ENCODE measurements around the gene SELPLG. TPM values are rescaled to one million over a fixed set of nuclear protein-coding genes. Genes with fewer than 3 reads are reported as not detected.
"Not testable (repeated sequence)": the region's sequence is repeated elsewhere in the genome, so short reads cannot be mapped to it uniquely, and the experiment has no call there.

SELPLG gene
- total RNA-seq, 1 donor from 2014 or later, result 5.8 TPM

DNA sequence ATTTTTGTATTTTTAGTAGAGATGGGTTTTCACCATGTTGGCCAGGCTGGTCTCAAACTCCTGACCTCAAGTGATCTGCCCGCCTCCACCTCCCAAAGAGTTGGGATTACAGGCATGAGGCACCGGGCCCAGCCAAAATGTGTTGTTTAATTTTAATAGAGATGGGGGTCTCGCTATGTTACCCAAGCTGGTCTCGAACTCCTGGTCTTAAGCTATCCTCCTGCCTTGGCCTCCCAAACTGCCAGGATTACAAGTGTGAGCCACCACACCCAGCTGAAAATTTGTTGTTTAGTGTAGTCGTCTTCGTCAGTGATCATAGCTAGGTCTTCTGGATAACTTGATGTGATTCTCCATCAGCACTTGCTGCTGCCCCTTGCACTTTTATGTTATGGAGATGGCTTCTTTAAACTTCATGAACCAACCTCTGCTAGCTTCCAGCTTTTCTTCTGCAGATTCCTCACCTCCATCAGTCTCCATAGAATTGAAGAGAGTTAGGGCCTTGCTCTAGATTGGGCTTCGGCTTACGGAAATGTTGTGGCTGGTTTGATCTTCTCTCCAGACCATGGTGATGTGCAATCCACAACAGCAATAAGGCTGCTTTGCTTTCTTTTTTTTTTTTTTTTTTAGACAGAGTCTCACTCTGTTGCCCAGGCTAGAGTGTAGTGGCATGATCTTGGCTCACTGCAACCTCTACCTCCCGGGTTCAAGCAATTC, 58.3 kb downstream of the SELPLG start:
- Mint-ChIP-seq H3K27me3 (ENCODE audit: low read depth, unreplicated experiment) (no peaks in the 10 kb centered on the region), H3K9me3 (ENCODE audit: unreplicated experiment) (peaks cover 6% of the 10 kb centered on the region), H3K36me3 (ENCODE audit: low read depth, unreplicated experiment) (peaks cover 2% of the 10 kb centered on the region), H3K4me1 (ENCODE audit: low read depth, unreplicated experiment) (peaks cover 22% of the 10 kb centered on the region), H3K4me3 (ENCODE audit: unreplicated experiment) (no peak overlapping the region), H3K27ac (ENCODE audit: unreplicated experiment) (peak overlapping the region; percentile 77)
- H2AFZ ChIP-seq (ENCODE audit: low read depth, low read length), result no peak overlapping the region
- H3K27ac ChIP-seq (ENCODE audit: low read depth, low read length), result no peak overlapping the region
- no peak overlapping the region for H3K4me3 ChIP-seq (ENCODE audit: insufficient read depth, low read depth, low read length)
- H3K79me2 ChIP-seq (ENCODE audit: insufficient read depth, low read length), result no peaks in the 10 kb centered on the region
- DNase-seq (ENCODE audit: low read depth) (no peak), FAIRE-seq (no peak)
- H3K4me2 ChIP-seq (ENCODE audit: low read length), result no peak overlapping the region
- no peaks in the 10 kb centered on the region for H3K36me3 ChIP-seq (ENCODE audit: insufficient read depth, low read length)
- H3K27me3 ChIP-seq (ENCODE audit: insufficient read depth, low read length), result no peaks in the 10 kb centered on the region
- no peaks in the 10 kb centered on the region for H4K20me1 ChIP-seq (ENCODE audit: insufficient read depth, low read length)
- no peaks in the 10 kb centered on the region for H3K9me3 ChIP-seq (ENCODE audit: insufficient read depth, low read depth, low read length)
- H3K9ac ChIP-seq (ENCODE audit: low read length), result no peak overlapping the region
- peaks cover 5% of the 10 kb centered on the region for H3K4me1 ChIP-seq (ENCODE audit: insufficient read depth, low read length)
- TF ChIP-seq, protein P1, sequence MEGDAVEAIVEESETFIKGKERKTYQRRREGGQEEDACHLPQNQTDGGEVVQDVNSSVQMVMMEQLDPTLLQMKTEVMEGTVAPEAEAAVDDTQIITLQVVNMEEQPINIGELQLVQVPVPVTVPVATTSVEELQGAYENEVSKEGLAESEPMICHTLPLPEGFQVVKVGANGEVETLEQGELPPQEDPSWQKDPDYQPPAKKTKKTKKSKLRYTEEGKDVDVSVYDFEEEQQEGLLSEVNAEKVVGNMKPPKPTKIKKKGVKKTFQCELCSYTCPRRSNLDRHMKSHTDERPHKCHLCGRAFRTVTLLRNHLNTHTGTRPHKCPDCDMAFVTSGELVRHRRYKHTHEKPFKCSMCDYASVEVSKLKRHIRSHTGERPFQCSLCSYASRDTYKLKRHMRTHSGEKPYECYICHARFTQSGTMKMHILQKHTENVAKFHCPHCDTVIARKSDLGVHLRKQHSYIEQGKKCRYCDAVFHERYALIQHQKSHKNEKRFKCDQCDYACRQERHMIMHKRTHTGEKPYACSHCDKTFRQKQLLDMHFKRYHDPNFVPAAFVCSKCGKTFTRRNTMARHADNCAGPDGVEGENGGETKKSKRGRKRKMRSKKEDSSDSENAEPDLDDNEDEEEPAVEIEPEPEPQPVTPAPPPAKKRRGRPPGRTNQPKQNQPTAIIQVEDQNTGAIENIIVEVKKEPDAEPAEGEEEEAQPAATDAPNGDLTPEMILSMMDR (IDR thresholded peaks at IDR 0.05; ENCODE audit: insufficient read depth, low read depth, low read length), result no peak
- TF ChIP-seq EZH2 (IDR thresholded peaks at IDR 0.05; ENCODE audit: insufficient read depth, low read length), result no peak

DNA sequence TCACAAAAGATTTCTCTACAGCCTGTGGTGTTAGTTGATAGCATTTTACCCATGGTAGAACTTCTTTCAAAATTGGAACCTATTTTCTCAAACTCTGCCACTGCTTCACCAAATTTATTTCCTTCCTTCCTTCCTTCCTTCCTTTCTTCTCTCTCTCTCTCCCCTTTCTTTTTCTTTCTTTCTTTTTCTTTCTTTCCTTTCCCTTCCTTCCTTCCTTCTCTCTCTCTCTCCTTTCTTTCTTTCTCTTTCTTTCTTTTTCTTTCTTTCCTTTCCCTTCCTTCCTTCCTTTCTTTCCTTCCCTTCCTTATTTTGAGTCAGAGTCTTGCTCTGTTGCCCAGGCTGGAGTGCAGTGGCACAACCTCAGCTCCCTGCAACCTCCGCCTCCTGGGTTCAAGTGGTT, 59.4 kb downstream of the SELPLG start:
- not testable (repeated sequence) for H4K20me1 ChIP-seq (ENCODE audit: insufficient read depth, low read length); H3K4me3 Mint-ChIP-seq (ENCODE audit: unreplicated experiment); DNase-seq (ENCODE audit: low read depth); H3K4me2 ChIP-seq (ENCODE audit: low read length); H3K27me3 Mint-ChIP-seq (ENCODE audit: low read depth, unreplicated experiment); H2AFZ ChIP-seq (ENCODE audit: low read depth, low read length); H3K36me3 Mint-ChIP-seq (ENCODE audit: low read depth, unreplicated experiment); H3K4me1 ChIP-seq (ENCODE audit: insufficient read depth, low read length); H3K9ac ChIP-seq (ENCODE audit: low read length); H3K27ac Mint-ChIP-seq (ENCODE audit: unreplicated experiment); H3K27me3 ChIP-seq (ENCODE audit: insufficient read depth, low read length); FAIRE-seq; H3K9me3 Mint-ChIP-seq (ENCODE audit: unreplicated experiment); H3K79me2 ChIP-seq (ENCODE audit: insufficient read depth, low read length); H3K36me3 ChIP-seq (ENCODE audit: insufficient read depth, low read length); H3K4me3 ChIP-seq (ENCODE audit: insufficient read depth, low read depth, low read length); H3K27ac ChIP-seq (ENCODE audit: low read depth, low read length); H3K9me3 ChIP-seq (ENCODE audit: insufficient read depth, low read depth, low read length)
- peaks cover 17% of the 10 kb centered on the region for H3K4me1 Mint-ChIP-seq (ENCODE audit: low read depth, unreplicated experiment)

DNA sequence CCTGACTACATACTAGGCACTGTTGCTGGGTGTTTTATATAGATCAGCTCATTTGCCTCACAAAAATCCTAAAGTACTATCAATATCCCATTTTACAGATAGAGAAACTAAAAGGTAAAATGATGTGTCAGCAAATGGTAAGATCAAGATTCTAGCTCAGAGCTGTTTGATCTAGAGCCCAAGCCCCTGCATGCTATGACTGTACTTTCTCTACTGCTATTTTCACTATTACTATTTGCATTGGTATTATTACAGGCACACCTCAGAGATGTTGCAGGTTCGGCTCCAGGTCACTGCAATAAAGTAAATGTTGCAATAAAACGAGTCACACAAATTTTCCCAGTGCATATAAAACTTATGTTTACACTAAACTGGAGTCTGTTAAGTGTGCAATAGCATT, 60.4 kb downstream of the SELPLG start:
- peaks cover 10% of the 10 kb centered on the region for H3K4me1 Mint-ChIP-seq (ENCODE audit: low read depth, unreplicated experiment)
- H3K4me2 ChIP-seq (ENCODE audit: low read length), result no peak overlapping the region
- TF ChIP-seq EZH2 (IDR thresholded peaks at IDR 0.05; ENCODE audit: insufficient read depth, low read length), result no peak
- TF ChIP-seq, protein P1 (IDR thresholded peaks at IDR 0.05; ENCODE audit: insufficient read depth, low read depth, low read length), result no peak
- peaks cover 4% of the 10 kb centered on the region for H3K36me3 ChIP-seq (ENCODE audit: insufficient read depth, low read length)
- no peaks in the 10 kb centered on the region for H3K9me3 ChIP-seq (ENCODE audit: insufficient read depth, low read depth, low read length)
- H2AFZ ChIP-seq (ENCODE audit: low read depth, low read length), result no peak overlapping the region
- H3K4me3 Mint-ChIP-seq (ENCODE audit: unreplicated experiment), result no peak overlapping the region
- DNase-seq (ENCODE audit: low read depth), result no peak
- H3K36me3 Mint-ChIP-seq (ENCODE audit: low read depth, unreplicated experiment), result peaks cover 2% of the 10 kb centered on the region
- no peaks in the 10 kb centered on the region for H4K20me1 ChIP-seq (ENCODE audit: insufficient read depth, low read length)
- no peak overlapping the region for H3K27ac ChIP-seq (ENCODE audit: low read depth, low read length)
- H3K9me3 Mint-ChIP-seq (ENCODE audit: unreplicated experiment), result peaks cover 3% of the 10 kb centered on the region
- H3K27ac Mint-ChIP-seq (ENCODE audit: unreplicated experiment), result no peak overlapping the region
- H3K4me1 ChIP-seq (ENCODE audit: insufficient read depth, low read length), result peaks cover 5% of the 10 kb centered on the region
- no peaks in the 10 kb centered on the region for H3K79me2 ChIP-seq (ENCODE audit: insufficient read depth, low read length)
- FAIRE-seq, result no peak
- H3K4me3 ChIP-seq (ENCODE audit: insufficient read depth, low read depth, low read length), result no peak overlapping the region
- H3K9ac ChIP-seq (ENCODE audit: low read length), result no peak overlapping the region
- H3K27me3 Mint-ChIP-seq (ENCODE audit: low read depth, unreplicated experiment), result no peaks in the 10 kb centered on the region
- no peaks in the 10 kb centered on the region for H3K27me3 ChIP-seq (ENCODE audit: insufficient read depth, low read length)

Measured in astrocyte (in vitro differentiated cells and primary cell).